ENCODE results near the gene PDIA6.

Gene PDIA6

DNA sequence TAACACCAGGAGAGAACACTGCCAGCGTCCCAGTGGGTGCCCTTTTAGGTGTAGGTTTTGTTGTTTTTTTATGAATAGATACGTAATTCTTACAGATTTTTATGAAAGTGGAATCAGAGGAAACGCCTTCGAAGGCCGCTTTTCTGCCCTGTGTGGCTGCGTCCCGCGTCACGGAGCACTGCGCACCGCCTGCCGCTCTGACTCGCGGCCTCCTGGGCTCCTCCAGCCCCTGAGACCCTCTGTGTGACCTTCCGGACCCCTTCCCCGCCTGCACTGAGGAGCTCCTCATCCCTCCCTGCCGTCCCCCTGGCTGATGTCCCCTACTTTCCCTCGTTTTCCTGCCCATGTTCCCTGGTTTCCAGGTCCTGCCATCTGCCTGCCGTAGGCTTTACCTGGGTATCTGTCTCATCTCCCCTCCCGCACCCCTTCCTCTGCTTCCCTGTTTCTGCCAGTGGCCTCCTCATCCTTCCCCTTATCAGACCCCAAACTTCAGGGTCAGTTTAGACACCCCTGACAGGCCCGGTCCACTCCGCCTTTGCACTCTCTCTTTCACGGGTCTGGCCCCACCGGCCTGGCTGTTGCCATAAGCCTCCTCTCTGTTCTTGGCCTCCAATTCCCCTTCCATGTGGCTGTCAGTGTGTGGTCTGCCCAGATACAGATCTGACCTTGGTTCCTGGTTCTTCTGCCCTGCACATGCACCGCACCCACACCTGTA, 32.7 kb downstream of the PDIA6 start:
- DNase-seq, result no peak

DNA sequence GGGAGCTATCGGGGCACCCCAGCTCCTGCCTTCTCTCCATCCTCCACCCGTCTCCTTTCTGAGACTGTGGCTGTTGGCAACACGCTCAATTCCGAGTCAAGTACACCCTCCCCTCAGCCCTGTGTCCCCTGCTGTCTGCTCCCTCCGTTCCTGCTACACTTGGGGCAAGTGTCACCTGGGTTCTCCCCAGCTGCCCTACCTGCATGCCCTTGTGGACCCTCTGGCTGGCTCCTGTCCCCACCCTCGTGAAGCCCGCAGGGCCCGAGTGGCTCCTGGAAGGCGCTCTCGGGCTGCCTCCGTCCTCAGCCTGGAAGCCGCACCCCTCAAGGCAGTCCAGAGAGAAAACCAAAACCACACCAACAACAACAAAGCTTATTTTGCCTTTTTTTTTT, 33.9 kb downstream of the PDIA6 start:
- no peak for DNase-seq

DNA sequence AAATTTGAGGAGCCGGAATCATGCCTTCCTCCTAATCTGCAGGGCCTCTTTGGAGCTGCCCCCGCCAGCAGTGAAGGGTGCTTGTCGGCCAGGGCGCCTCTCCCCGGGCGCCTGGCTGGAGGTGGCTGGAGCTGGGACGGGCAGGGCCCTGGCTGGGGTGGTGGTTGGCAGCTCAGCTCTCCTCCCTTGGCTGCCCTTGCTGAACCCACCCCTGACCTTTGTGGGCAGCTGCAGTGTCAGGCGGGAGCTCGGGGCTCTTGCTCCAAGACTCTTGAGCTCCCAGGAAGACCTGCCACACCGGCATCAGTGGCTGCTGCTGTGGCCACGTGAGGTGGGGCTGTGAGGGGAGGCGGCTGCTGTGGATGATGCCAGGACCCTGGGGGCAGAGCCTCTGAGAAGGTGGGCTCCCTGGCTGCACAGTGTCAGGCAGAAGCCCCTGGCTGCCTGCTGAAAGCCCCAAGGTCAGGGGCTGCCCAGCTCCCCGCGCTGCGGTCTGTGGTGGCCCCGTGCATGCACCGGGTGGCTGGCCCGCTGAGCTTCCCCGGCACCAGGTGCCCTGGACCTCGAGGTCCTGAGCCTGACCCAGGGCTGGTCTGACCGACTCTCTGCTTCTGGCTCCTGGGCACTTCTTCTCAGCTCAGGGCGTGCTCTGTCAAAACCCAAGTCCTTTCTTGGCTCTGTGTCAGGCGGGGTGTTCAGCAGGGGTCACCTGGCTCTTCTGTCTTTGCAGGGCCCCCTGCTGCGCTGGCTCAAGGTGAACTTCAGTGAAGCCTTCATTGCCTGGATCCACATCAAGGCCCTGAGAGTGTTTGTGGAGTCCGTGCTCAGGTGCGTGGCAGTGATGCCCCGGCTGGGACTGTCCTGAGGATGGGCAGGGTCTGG, 34.5 kb downstream of the PDIA6 start:
- no peak for DNase-seq

DNA sequence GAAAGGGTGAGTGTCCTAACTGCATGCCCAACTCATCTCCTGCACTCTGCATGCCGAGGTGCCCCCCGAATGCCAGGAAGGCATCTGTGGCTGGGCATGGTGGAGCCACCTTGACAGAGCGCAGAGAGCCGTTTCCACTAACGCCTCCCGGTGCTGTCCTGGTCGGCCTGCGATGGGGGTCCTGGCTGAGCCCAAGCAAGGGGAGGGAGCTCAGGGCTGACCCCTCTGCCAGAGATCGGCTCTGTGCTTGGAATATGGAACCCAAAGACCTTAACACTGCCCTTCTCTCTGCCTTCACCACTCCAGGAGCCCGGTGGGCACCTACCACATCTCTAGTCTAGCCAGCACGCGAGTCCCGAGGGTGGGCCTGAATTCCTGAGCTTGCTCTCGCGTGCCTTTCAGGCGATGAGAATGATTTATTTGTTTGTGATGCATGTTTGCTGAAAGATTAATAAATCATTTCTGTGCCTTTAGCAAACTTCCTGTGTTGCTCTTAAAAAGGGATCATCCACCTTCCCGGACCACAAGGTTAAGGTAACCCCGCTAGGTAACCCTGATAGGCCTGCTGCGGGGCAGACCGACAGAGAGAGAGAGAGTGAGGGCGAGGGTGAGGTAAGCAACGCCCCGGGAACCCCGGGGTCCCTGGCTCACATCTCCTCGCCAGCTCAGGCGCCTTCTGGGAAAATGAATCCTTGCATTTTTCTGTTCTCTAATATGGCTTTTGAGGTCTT, 35.3 kb downstream of the PDIA6 start:
- DNase-seq, result no peak

DNA sequence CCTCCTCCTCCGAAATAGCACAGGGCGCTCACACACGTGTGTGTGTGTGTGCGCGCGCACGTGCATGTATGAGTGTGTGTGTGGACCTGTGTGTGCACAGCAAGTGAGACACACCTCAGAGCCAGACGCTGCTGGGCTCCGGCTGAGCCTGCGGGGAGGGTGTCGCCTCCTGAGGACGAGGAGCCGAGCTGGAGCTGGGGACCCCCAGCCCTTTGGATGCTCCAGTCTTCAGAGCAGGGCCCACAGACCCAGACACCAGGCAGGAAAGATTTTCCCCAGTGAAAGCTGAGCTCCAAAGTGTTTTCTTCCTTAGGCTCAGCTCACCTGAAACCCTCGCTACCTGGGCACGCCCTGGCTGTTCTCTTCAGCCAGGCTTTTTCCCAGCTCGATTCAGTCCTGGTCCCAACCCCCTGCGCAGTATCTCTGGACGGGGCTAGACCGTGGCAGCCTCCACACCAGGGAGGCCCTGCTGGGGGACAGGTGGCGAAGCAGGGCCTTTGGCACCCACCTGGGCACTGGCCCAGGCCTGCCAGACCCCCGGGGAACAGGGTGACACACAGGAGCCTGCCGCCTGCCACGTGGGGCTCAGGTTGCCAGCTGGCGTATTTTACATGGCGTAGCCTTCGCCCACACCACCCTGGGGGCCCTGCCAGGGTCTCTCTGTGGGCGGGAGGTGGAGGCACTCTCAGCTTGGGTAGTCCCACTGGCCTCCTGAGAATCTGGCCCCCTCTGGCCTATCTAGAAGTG, 36.2 kb downstream of the PDIA6 start:
- DNase-seq, result no peak

DNA sequence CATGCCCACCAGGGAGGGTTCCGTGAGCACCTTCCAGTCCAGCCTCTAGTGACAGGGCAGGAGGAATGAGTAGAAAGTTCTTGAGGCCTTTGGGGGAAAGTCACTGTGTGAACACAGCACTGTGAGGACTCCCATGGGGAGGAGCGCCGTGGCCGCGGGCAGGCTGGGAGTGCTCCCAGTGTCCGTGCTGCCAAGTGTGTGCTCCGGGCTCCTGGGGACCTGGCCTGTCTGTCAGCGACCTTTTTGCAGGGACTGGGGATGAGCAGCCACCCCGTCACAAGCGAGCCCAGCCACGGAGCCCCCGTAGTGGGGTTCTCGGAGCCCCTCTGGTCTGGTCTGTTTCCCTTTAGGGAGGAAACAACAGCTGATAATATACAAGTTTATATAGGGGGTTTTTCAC, 36.8 kb downstream of the PDIA6 start:
- DNase-seq, result no peak

DNA sequence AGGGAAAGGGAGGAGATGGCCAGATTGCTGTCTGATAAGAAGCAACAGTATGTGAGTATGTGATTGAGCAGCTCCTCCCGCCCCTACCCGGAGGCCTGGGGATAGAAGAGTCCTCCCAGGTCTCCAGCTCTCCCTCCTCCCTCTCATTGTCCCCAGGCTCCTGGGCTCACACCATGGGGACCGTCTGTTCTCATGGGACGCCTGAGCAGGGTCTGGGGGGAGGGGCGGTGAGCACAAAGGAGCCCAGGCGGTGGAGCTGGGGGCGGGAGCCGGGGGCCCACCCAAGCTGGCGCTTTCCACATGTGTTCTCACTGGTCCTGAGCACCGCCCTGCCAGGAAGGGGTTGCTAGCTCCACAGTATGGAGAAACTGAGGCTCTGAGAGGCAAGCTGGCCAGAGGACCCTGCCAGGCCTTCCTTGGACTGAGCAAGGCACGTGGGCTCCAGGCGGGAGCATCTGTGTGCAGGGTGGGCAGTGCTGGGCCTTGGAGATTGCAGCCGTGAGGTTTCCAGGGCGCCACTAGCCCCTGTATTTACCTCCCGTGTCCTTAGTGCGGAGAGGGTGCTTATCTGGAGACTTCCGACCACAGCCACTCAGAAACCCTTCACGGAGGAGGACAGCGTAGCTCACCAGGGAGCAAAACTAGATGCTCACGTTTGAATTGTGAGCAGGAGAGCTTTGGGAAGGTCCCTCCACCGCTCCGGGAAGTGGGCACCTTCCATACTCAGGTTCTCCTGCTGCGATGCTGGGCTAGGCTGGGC, 37.4 kb downstream of the PDIA6 start:
- no peak for DNase-seq

DNA sequence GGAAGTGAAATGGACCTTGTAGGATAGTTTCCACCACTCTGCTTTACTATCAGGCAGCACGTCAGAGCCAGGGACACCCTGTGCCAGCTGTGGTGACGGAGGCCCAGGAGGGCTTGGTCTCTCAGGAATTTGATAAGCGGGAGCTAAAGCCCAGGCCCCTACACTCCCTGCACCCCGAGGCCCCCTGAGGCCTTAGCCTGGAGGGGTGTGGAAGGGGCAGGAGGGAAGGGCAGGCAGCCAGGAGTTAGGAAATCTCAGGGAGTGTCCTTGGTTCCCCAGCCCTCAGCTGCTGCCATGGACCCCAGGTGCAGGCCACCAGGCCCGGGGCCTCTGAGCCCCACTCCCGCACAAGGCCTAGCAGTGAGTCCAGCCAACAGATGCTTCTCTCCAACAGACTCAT, 38.2 kb downstream of the PDIA6 start:
- no peak for DNase-seq

DNA sequence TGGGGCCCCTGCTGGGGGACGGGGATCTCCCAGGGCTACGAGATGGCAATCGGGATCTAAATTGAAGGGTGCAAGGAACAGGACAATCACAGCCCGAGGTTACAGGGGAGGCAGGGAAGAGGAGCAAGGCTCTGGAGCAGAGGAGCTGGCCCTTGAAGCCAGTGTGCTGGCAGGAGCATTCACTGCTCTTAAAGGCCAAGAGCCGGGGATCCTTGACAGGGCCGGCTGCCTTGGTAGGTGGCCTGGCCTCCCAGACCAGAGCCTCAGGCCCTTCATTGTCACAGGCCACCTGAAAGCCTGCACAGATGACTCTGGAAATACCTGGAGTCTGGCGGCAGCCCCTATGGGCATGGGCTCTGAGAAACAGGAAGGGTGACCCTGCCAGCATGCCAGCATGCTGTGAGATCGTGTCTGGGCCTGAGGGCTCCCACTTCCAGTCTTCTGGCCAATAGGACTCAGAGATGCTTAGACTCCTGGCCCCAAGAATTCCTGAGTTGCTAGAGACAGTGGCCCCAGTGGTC, 38.7 kb downstream of the PDIA6 start:
- DNase-seq, result no peak

DNA sequence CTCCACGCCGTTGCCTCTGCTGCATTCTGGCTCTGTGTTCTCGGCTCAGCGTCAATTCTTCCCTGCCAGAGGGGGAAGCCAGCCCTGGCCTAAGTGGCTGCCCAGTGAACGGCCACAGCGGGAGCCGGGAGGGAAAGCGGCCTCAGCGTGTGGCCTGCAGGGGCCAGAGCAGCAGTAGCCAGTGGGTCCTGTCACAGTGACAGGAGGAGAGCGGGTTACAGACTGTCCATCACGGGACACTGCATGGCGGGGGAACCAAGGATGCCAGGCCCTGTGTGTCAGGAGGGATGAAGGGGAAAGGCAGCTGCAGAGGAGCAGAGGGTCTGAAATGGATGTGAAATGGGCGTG, 39.7 kb downstream of the PDIA6 start:
- no peak for DNase-seq

DNA sequence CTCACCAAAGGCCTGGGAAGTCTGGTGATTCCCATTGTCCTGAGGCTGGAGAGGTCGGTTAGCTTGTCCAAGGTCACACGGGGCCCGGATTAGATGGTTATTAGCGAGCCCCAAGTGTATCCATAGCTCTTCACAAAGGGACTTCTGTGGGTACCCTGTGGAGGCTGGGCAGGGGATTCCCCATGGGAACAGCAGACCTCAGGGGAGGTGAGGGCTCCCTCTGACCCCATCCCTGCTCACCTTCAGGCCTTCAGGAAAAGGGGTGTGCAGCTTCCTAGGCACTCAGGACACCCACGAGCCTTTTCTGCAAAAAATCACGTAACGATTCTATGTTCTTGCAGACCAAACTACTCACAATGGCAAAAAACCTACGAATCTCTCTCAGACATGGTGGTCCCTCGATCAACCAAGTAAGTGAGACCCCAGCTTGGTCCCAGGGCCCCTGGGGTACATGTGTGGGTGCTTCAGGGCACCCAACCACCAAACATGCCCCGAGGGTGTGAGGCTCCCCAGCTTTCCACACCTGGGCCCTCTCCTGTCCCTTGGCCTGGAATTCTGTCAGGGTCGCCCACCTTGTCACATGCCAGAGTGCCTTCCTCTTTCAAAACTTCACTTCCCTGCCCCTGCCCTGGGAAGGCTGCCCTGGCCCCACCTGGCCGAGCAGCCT, 40.3 kb downstream of the PDIA6 start:
- DNase-seq, result no peak

DNA sequence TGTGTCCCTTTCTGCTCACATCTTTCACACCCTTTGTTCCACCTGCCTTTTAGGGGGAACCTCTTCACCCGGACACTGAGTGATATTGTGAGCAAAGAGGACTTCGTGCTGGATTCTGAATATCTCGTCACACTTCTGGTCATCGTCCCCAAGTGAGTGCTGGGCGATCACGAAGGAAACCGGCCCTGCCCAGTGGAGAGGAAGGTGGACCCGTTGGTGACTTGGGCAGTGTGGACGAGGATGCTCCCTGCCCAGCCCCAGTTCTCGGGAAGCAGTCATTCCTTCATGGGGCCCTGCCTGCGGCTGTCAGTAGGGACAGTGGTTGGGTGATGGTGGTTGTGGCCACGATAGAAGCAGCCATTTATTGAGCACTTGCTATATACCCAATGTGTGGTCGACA, 40.8 kb downstream of the PDIA6 start:
- DNase-seq, result no peak

DNA sequence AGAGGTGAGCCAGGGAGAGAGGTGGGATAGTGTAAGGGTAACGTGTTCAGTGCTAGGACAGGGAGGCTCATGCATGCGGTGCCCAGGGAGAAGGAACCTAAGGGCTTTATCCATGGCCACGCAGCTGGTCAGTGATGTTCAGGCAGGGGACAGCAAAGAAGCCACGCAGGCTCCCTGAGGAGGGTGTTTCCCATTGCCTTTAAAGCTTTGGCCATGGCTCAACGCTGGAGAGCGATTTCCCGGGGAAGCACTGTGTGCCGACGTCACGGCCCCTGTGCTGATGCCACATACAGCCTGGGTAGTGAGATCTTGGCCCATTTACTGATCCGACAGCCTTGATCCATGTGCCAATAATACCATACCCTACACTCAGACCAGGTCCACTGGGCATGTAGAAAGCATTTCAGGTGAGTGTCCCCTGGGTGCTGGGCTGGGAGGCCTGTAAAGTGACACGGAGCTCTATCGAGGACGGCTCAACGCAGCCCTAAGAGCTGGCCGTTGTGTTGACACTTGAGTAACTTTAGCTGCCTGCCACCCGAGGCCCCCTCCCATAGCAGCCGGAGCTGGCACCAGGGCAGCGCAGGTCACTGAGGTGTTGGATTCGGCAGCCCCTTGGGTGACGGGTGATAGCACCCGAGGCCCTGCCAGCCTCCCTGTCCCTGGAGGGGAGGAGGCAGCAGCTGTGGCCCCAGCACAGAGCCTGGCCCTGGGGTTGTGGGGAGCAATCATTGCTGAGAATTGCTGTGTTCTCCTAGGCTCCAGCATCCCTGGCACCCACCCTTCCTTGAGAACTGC, 41.4 kb downstream of the PDIA6 start:
- no peak for DNase-seq

DNA sequence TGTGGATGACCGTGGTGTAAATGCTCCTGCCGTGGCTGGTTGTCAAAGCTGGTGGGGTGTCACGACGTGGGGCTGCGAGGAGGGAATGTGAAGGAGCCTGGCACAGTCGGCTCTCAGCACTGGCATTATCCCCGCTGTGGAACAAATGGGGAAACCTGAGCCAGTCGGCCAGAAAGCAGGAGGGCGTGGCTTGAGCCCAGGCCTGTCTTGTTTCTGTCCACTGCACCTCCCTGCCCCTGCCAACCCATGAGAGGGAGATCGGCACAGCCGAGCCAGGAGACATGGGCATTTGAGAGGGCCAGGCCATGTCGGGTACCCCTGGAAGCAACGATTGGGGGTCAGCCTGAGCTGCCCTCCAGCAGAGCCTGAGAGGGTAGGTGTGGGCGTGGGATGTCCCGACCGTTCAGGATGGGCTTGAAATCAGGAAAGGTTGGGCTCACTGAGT, 44.5 kb downstream of the PDIA6 start:
- DNase-seq, result no peak

DNA sequence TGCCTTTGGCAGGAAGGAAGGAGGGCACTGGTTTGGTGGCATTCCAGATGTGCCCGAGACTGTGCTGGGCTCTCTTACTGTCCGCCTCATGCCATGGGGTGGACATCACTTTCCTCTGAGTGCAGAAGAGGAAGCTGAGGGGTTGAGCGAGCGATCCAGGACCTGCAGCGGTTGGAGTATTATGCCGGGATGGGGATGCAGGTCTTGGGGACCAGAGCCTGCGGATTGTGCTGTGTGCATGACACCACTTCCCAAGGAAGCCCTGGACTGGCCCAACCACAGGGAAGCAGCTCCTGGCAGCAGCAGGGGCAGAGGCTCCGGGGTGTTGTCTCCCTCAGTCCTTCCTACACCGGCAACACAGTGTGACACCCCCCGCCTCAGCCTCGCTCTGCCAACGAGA, 46.7 kb downstream of the PDIA6 start:
- DNase-seq, result no peak

DNA sequence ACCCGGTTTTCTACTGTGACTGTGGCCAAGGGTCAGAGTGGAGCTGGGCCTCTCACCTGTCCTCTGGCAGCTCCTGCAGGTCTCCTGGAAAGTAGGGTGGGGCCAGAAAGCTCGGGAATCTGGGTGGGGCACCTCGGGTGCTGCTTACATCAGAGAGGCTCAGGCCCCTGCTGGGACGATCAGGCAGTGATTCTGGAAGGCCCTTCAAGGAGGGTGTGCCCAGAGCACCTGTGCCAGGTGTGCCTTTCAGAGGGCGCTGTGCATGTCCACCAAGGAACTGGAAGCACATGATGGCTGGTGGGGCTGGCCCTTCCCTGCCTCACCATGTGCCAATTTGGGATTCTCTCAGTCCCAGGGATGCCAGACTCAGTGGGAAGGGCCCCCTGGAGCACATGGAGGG, 47.1 kb downstream of the PDIA6 start:
- DNase-seq, result no peak

DNA sequence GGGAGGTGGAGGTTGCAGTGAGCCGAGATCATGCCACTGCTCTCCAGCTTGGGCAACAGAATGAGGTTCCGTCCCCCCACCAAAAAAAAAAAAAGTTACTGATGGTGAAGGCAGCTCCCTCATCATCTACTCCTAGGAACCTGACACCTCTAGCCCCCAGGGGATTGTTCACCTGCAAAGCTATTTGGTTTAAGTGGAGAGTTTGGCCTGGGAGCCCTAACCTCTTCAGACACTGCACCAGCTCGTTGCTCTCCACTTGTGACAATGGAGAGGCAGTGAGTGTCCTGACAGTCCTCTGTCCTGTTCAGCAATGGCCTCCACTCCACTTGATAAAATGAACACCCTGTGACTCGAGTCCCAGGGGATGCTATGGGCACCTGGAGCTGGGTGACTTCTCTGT, 47.7 kb downstream of the PDIA6 start:
- DNase-seq, result no peak

DNA sequence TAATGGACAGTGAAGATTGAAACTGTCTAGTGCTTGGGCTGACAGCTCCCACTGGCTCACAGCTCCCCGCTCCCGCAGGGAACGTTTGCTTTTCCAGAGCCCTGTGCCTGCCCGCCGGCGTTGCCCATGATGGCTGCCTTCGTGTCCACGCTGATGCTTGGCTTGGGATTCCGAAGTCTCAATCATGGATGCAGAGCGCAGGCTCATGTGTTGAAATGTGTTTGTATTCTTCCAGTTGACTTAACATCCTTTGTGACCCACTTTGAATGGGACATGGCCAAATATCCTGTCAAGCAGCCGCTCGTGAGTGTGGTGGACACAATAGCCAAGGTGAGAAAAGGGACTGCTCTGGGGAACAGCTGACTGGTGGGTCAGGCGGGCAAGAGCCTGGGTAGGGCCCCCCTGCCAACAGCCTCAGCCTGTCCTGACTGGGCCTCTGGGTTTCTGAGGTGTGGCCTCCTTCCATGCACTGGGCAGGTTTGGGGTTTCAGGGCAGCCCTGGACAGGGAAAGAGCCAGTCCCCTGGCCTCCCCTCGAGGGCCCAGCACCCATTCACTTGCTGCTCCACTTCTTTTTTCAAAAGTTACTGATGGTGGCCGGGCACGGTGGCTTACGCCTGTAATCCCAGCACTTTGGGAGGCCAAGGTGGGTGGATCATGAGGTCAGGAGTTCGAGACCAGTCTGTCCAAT, 48.3 kb downstream of the PDIA6 start:
- no peak for DNase-seq

DNA sequence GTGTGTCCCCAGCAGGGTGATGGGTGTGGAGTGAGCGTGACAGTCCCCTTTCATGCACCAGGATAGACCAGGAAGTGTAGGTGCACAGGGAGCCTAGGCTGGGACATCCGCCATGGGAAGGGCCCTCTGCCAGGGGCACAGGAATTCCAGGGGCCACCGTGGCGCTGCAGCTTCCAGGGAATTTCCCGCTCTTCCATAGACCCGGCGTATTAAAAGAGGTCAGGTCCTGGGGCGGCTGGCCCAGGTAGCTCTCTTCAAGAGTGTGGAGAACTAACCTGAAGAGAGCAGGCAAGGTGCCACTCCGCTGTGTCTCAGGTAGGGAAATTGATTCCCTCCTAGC, 49.2 kb downstream of the PDIA6 start:
- no peak for DNase-seq
